Bronchial epithelial cell (primary cell): ENCODE measurements around the gene CDCA3. TPM values are rescaled to one million over a fixed set of nuclear protein-coding genes. Genes with fewer than 3 reads are reported as not detected.

ENCODE experiments used
- DNase-seq: peaks from one replicate; pipeline ENCODE4 v3.0.0-alpha.2; 2010; ENCODE audit warnings: low read depth
- FAIRE-seq: peaks from 2 replicates; lab custom pipeline; 2011; peaks lifted over from hg19 to GRCh38; lab: Jason Lieb, UNC
- H3K27me3 ChIP-seq: 2 replicates; pipeline ENCODE4 v1.5.1; 2011; ENCODE audit warnings: low read length; ENCODE audit not compliant: control insufficient read depth, insufficient read depth
- H3K36me3 ChIP-seq: 2 replicates; pipeline ENCODE4 v1.5.1; 2011; ENCODE audit warnings: low read length; ENCODE audit not compliant: control insufficient read depth, insufficient read depth
- H3K4me3 ChIP-seq: 2 replicates; pipeline ENCODE4 v1.5.1; 2011; ENCODE audit warnings: mild to moderate bottlenecking, low read depth, low read length, control low read depth
- total RNA-seq: library from RNA; depleted of rRNA; stranded (reverse); fragments of >200 nt; gene quantifications from 2 replicates; pipeline ENCODE4 v1.2.1, GENCODE V29; 2014
- TF ChIP-seq, protein P1 (sequence below): IDR thresholded peaks from 2 replicates; pipeline ENCODE4 v1.5.1; 2011; ENCODE audit warnings: mild to moderate bottlenecking, moderate library complexity, low read length, control low read depth, inconsistent platforms; ENCODE audit not compliant: insufficient read depth, severe bottlenecking

CDCA3 gene
- total RNA-seq, 1 donor from 2014 or later = 0.26 TPM

DNA sequence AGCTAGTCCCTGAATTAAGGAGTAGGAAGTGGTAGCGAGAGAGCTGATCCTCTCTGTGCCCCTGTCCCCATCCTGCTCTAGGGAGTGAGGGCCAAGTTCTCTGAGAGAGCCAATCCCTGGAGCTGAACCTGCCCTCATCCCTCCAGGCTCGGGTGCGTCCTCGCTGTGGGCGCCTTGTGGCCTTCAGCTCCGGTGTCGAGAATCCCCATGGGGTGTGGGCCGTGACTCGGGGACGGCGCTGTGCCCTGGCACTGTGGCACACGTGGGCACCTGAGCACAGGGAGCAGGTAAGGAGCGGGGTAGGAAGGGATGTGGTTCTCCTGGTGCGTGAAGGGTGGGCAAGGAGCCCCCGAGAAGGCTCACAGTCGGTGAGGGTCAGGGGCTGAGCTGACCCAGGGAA lies 12.2 kb downstream of the CDCA3 start:
- peaks cover 5% of the 10 kb centered on the region for H3K36me3 ChIP-seq
- FAIRE-seq (no peak), DNase-seq (no peak)
- no peak overlapping the region for H3K4me3 ChIP-seq
- TF ChIP-seq, protein P1, sequence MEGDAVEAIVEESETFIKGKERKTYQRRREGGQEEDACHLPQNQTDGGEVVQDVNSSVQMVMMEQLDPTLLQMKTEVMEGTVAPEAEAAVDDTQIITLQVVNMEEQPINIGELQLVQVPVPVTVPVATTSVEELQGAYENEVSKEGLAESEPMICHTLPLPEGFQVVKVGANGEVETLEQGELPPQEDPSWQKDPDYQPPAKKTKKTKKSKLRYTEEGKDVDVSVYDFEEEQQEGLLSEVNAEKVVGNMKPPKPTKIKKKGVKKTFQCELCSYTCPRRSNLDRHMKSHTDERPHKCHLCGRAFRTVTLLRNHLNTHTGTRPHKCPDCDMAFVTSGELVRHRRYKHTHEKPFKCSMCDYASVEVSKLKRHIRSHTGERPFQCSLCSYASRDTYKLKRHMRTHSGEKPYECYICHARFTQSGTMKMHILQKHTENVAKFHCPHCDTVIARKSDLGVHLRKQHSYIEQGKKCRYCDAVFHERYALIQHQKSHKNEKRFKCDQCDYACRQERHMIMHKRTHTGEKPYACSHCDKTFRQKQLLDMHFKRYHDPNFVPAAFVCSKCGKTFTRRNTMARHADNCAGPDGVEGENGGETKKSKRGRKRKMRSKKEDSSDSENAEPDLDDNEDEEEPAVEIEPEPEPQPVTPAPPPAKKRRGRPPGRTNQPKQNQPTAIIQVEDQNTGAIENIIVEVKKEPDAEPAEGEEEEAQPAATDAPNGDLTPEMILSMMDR = no peak
- H3K27me3 ChIP-seq = no peaks in the 10 kb centered on the region

DNA sequence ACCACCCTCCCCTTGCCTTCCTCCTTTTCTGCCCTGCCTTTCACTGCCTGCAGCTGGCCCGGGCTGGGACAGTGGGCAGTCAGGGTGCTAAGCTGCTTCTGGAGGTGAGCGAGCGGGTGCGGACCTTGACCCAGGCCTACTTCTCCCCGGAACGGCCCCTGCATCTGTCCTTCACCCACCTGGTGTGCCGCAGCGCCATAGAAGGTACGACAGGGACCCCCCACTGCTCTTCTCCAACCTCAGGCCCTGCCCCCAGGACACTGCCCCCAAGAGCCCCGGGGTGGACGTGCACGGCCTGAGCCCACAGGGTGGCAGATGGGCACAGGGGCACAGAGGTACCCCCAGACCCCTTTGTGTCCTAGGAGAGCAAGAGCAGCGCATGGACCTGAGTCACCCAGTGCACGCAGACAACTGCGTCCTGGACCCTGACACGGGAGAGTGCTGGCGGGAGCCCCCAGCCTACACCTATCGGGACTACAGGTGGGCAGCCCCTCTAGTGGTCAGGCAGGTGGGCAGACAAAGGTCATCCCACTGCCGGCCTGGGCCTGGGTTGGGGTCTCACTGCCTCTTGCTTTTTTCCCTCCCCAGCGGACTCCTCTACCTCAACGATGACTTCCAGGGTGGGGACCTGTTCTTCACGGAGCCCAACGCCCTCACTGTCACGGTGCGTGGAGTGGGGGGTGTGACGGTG lies 13.6 kb downstream of the CDCA3 start:
- H3K4me3 ChIP-seq = no peak overlapping the region
- FAIRE-seq (no peak), DNase-seq (no peak)
- TF ChIP-seq, protein P1 = no peak
- peaks cover 5% of the 10 kb centered on the region for H3K36me3 ChIP-seq
- H3K27me3 ChIP-seq = no peaks in the 10 kb centered on the region

DNA sequence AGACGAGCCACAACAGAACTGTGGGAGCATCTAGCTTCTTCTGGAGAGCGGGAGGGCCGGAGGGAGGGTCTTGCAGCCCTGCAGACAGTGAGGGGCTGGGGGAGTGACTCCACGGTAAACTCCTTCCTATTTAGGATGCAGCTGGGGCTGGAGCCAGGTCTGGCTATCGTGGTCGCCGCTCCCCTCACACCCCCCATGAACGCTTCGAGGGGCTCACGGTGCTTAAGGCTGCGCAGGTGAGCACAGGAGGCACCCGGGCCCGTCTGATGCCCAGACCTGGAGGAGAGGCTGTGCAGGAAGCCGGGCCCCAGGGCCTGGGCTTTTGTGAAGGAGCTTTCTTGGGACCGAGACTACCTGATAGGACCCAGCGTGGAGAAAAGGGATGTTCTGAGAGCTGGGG lies 14.2 kb downstream of the CDCA3 start:
- no peak for FAIRE-seq
- Histone ChIP-seq H3K4me3 (no peak overlapping the region), H3K27me3 (no peaks in the 10 kb centered on the region), H3K36me3 (peaks cover 5% of the 10 kb centered on the region)
- no peak for DNase-seq
- TF ChIP-seq, protein P1 = no peak

DNA sequence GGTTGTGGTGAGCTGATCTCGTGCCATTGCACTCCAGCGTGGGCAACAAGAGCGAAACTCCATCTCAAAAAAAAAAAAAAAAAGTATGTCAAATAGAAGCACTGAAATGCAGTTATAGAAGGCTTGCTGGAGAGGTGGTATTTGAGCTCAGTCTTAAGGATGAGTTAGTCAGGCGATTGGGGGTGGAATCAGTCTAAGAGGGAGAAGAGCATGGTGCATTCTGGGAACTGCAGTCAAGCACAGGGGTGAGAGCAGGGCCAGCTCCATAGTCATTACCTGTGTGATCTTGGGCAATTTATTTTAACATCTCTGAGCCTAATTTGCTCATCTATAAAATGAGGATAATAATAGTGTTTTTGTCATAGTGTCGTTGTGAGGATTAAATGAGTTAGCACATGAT lies 16.2 kb downstream of the CDCA3 start:
- TF ChIP-seq, protein P1 = no peak
- Histone ChIP-seq H3K4me3 (no peak overlapping the region), H3K36me3 (peaks cover 7% of the 10 kb centered on the region)

DNA sequence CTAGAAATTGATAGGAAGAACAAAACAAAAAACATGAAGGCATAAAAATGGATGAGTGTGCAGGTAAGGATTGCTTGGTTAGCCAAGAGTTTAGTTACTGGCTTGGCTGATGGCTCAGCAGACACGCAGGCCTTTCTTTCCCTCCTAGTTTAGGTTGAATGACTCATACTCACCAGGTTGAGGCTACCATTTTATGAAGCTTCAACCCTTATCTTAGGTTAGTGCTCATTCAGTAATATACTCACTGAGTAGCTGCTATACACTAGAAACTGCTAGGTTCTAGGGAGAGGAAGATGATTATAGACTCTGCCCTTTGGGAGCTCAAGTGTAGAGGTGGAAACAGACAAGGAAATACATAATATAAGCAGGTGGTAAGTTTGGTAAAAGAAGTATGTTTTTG lies 16.8 kb downstream of the CDCA3 start:
- DNase-seq (no peak), FAIRE-seq (no peak)
- Histone ChIP-seq H3K36me3 (peaks cover 7% of the 10 kb centered on the region), H3K27me3 (no peaks in the 10 kb centered on the region), H3K4me3 (no peak overlapping the region)
- TF ChIP-seq, protein P1 = no peak

More for the DNA sequence above, 16.2 kb downstream of the CDCA3 start:
- no peaks in the 10 kb centered on the region for H3K27me3 ChIP-seq
- DNase-seq (no peak), FAIRE-seq (no peak)
